Skeletal muscle tissue (tissue), 4 donors: ENCODE measurements around the gene DBN1. TPM values are rescaled to one million over a fixed set of nuclear protein-coding genes. Genes with fewer than 3 reads are reported as not detected.

Source experiments
- H3K27ac ChIP-seq: one replicate; pipeline ENCODE4 v1.7.0; 2013; ENCODE audit warnings: mild to moderate bottlenecking, low read depth, low read length, inconsistent platforms
- H3K27me3 ChIP-seq, 3 donors: one replicate each; pipeline ENCODE4 v1.7.0; 2013; ENCODE audit warnings: low read length in 3 of 3; ENCODE audit not compliant: control insufficient read depth in 3 of 3, insufficient read depth in 3 of 3
- H3K36me3 ChIP-seq, 3 donors: one replicate each; pipeline ENCODE4 v1.7.0; 2013; ENCODE audit warnings: low read length in 3 of 3; ENCODE audit not compliant: control insufficient read depth in 3 of 3, insufficient read depth in 3 of 3
- H3K4me1 ChIP-seq, 3 donors: one replicate each; pipeline ENCODE4 v1.7.0; 2013; ENCODE audit warnings: low read length in 3 of 3, mild to moderate bottlenecking in 3 of 3; ENCODE audit not compliant: control insufficient read depth in 3 of 3, insufficient read depth in 3 of 3
- H3K4me3 ChIP-seq, 3 donors: one replicate each; pipeline ENCODE4 v1.7.0; 2013; ENCODE audit warnings: low read length in 3 of 3
- H3K9ac ChIP-seq, 3 donors: one replicate each; pipeline ENCODE4 v1.7.0; 2013; ENCODE audit warnings: low read length in 3 of 3, mild to moderate bottlenecking in 3 of 3, moderate library complexity in 2 of 3, low read depth in 1 of 3
- H3K9me3 ChIP-seq, 3 donors: one replicate each; pipeline ENCODE4 v1.7.0; 2013; ENCODE audit warnings: low read length in 3 of 3; ENCODE audit not compliant: control insufficient read depth in 3 of 3
- total RNA-seq: library from RNA; depleted of rRNA; stranded (reverse); fragments of >200 nt; gene quantifications from one replicate; pipeline ENCODE4 v1.2.3, GENCODE V29; 2014
- donor health status: Osteomylitis.

DBN1 gene
- total RNA-seq, 1 donor from 2014 or later = 108 TPM

GRCh38 chr5:177452688-177453638, 20.5 kb downstream of the DBN1 start:
- H3K27me3 ChIP-seq = peaks cover 0 to 45% (median 34%) of the 10 kb centered on the region in 3 donors
- peaks cover 25 to 40% (median 28%) of the 10 kb centered on the region in 3 donors for H3K4me1 ChIP-seq
- no peak overlapping the region for H3K27ac ChIP-seq

GRCh38 chr5:177450667-177451424, 22.6 kb downstream of the DBN1 start:
- H3K9me3 ChIP-seq = no peaks in the 10 kb centered on the region
- H3K9ac ChIP-seq = no peak overlapping the region
- H3K4me1 ChIP-seq = peaks cover 27 to 40% (median 31%) of the 10 kb centered on the region in 3 donors
- H3K27me3 ChIP-seq = peaks cover 4 to 48% (median 43%) of the 10 kb centered on the region in 3 donors
- no peak overlapping the region for H3K27ac ChIP-seq
- H3K36me3 ChIP-seq = no peaks in the 10 kb centered on the region
- H3K4me3 ChIP-seq = no peak overlapping the region

More at GRCh38 chr5:177452688-177453638, 20.5 kb downstream of the DBN1 start:
- Histone ChIP-seq H3K36me3 (no peaks in the 10 kb centered on the region), H3K4me3 (no peak overlapping the region), H3K9ac (peak overlapping the region in 1 of 3 donors; percentile 8), H3K9me3 (no peaks in the 10 kb centered on the region)

- H3K27me3 ChIP-seq = peaks cover 4 to 48% (median 43%) of the 10 kb centered on the region in 3 donors
- H3K27ac ChIP-seq = no peak overlapping the region
- H3K36me3 ChIP-seq = no peaks in the 10 kb centered on the region
- no peaks in the 10 kb centered on the region for H3K9me3 ChIP-seq
- H3K4me1 ChIP-seq = peaks cover 22 to 30% (median 25%) of the 10 kb centered on the region in 3 donors
- H3K4me3 ChIP-seq = no peak overlapping the region
- no peak overlapping the region for H3K9ac ChIP-seq
Measured at GRCh38 chr5:177449140-177450061, 24.0 kb downstream of the DBN1 start.

- Histone ChIP-seq H3K9ac (no peak overlapping the region), H3K4me3 (no peak overlapping the region), H3K27me3 (peaks cover 4 to 43% (median 42%) of the 10 kb centered on the region in 3 donors)
Measured at GRCh38 chr5:177448244-177448950, 25.0 kb downstream of the DBN1 start.

GRCh38 chr5:177447611-177448243, 25.7 kb downstream of the DBN1 start:
- H3K27ac ChIP-seq = no peak overlapping the region
- peak overlapping the region in 1 of 3 donors; percentile 68 for H3K9ac ChIP-seq
- H3K9me3 ChIP-seq = no peaks in the 10 kb centered on the region
- peaks cover 4 to 40% (median 36%) of the 10 kb centered on the region in 3 donors for H3K27me3 ChIP-seq
- H3K4me1 ChIP-seq = peaks cover 14 to 23% (median 16%) of the 10 kb centered on the region in 3 donors
- no peaks in the 10 kb centered on the region for H3K36me3 ChIP-seq
- H3K4me3 ChIP-seq = peak overlapping the region in 1 of 3 donors; percentile 41

More at GRCh38 chr5:177448244-177448950, 25.0 kb downstream of the DBN1 start:
- H3K4me1 ChIP-seq = peaks cover 14 to 23% (median 18%) of the 10 kb centered on the region in 3 donors
- H3K9me3 ChIP-seq = no peaks in the 10 kb centered on the region
- H3K36me3 ChIP-seq = no peaks in the 10 kb centered on the region
- no peak overlapping the region for H3K27ac ChIP-seq

- peak overlapping the region in 1 of 3 donors; percentile 79 for H3K9ac ChIP-seq
- H3K4me1 ChIP-seq = peaks cover 14 to 23% (median 16%) of the 10 kb centered on the region in 3 donors
- peaks cover 0 to under 1% (median 0%) of the 10 kb centered on the region in 3 donors for H3K36me3 ChIP-seq
- H3K9me3 ChIP-seq = no peaks in the 10 kb centered on the region
- H3K27me3 ChIP-seq = peaks cover 4 to 34% (median 31%) of the 10 kb centered on the region in 3 donors
- peak overlapping the region in 2 of 3 donors; percentile 71 to 78 for H3K4me3 ChIP-seq
- no peak overlapping the region for H3K27ac ChIP-seq
Measured at GRCh38 chr5:177447066-177447610, 26.3 kb downstream of the DBN1 start.

GRCh38 chr5:177446200-177447065, 27.0 kb downstream of the DBN1 start, which contains the start of gene PRR7:
Gene PRR7 (plus strand): TSS chr5:177446814. CDS start chr5:177455068, 8,254 bp downstream.
- no peak within 1 kb of the TSS for H3K27ac ChIP-seq

GRCh38 chr5:177445917-177446199, 27.6 kb downstream of the DBN1 start:
- Histone ChIP-seq H3K27me3 (peaks cover 4 to 26% (median 22%) of the 10 kb centered on the region in 3 donors), H3K4me1 (peaks cover 14 to 23% (median 16%) of the 10 kb centered on the region in 3 donors), H3K27ac (no peak overlapping the region), H3K36me3 (peaks cover under 1 to 3% (median under 1%) of the 10 kb centered on the region in 3 donors), H3K4me3 (peak overlapping the region; percentile 65 to 78 (median 71)), H3K9me3 (no peaks in the 10 kb centered on the region), H3K9ac (peak overlapping the region; percentile 53 to 79 (median 68))

More at GRCh38 chr5:177446200-177447065, 27.0 kb downstream of the DBN1 start, which contains the start of gene PRR7:
- Histone ChIP-seq H3K9me3 (no peaks in the 10 kb centered on the region), H3K4me1 (peaks cover 14 to 23% (median 16%) of the 10 kb centered on the region in 3 donors), H3K36me3 (peaks cover 0 to 2% (median 0%) of the 10 kb centered on the region in 3 donors), H3K9ac (peak within 1 kb of the TSS; percentile 53 to 79 (median 68)), H3K27me3 (peaks cover 4 to 29% (median 26%) of the 10 kb centered on the region in 3 donors), H3K4me3 (peak within 1 kb of the TSS; percentile 65 to 78 (median 71))
